Measurements from ENCODE around the gene ANKRD63. TPM values are rescaled to one million over a fixed set of nuclear protein-coding genes. Genes with fewer than 3 reads are reported as not detected.

The ANKRD63 gene
- total and polyA plus RNA-seq, 2 of the 13 experiments (the other 11 are each of a cell fraction or from before 2014, with no cell fraction given), result not detected

DNA sequence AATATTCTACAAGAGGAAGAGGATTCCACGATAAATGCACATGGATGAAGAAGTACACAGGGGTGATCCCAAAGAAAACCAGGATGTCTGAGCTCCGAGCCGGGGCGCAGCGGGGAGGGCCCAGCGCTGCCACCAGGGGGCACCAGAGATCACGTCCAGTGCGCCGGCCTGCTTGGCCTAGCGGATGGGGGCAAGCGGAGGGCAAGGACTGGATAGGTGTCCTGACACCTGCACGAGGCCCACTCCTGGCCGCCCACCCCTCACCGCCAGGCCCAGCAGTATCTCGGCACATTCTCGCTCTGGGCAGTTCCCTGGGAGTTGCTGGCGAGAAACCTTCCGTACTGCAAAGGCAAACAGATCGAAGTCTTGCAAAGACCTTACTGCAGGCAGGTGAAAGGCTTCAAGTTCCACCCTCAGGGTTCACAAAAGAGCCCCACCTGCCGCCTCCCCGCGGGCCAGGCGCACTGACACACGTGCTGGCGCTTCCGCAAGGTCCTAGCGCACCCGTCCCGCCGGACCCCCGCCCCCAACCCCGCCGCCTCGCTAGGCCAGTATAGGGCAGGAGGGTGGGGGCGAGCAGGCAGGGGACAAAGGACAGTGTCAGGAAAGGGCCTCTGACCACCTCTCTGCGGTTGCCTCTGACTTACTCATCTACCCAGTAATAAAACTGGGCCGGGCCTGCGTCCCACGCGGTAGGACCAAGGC, 3.3 kb downstream of the ANKRD63 start (continued):
- TF ChIP-seq, protein P1, sequence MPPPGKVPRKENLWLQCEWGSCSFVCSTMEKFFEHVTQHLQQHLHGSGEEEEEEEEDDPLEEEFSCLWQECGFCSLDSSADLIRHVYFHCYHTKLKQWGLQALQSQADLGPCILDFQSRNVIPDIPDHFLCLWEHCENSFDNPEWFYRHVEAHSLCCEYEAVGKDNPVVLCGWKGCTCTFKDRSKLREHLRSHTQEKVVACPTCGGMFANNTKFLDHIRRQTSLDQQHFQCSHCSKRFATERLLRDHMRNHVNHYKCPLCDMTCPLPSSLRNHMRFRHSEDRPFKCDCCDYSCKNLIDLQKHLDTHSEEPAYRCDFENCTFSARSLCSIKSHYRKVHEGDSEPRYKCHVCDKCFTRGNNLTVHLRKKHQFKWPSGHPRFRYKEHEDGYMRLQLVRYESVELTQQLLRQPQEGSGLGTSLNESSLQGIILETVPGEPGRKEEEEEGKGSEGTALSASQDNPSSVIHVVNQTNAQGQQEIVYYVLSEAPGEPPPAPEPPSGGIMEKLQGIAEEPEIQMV (CRISPR knock-in tag; IDR thresholded peaks at IDR 0.05; ENCODE audit: low read depth), result peak; percentile 26; the same call in 1 of the 2 replicates
- TF ChIP-seq ZSCAN9 (CRISPR knock-in tag; IDR thresholded peaks at IDR 0.05; ENCODE audit: borderline replicate concordance), result no peak
- TF ChIP-seq MEIS1 (CRISPR knock-in tag; IDR thresholded peaks at IDR 0.05; ENCODE audit: borderline replicate concordance), result no peak
- no peak for TF ChIP-seq YEATS4 (CRISPR knock-in tag; IDR thresholded peaks at IDR 0.05; ENCODE audit: borderline replicate concordance)
- TF ChIP-seq, protein P2, sequence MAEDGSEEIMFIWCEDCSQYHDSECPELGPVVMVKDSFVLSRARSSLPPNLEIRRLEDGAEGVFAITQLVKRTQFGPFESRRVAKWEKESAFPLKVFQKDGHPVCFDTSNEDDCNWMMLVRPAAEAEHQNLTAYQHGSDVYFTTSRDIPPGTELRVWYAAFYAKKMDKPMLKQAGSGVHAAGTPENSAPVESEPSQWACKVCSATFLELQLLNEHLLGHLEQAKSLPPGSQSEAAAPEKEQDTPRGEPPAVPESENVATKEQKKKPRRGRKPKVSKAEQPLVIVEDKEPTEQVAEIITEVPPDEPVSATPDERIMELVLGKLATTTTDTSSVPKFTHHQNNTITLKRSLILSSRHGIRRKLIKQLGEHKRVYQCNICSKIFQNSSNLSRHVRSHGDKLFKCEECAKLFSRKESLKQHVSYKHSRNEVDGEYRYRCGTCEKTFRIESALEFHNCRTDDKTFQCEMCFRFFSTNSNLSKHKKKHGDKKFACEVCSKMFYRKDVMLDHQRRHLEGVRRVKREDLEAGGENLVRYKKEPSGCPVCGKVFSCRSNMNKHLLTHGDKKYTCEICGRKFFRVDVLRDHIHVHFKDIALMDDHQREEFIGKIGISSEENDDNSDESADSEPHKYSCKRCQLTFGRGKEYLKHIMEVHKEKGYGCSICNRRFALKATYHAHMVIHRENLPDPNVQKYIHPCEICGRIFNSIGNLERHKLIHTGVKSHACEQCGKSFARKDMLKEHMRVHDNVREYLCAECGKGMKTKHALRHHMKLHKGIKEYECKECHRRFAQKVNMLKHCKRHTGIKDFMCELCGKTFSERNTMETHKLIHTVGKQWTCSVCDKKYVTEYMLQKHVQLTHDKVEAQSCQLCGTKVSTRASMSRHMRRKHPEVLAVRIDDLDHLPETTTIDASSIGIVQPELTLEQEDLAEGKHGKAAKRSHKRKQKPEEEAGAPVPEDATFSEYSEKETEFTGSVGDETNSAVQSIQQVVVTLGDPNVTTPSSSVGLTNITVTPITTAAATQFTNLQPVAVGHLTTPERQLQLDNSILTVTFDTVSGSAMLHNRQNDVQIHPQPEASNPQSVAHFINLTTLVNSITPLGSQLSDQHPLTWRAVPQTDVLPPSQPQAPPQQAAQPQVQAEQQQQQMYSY (CRISPR knock-in tag; IDR thresholded peaks at IDR 0.05), result no peak
- TF ChIP-seq RBM39 (IDR thresholded peaks at IDR 0.05; ENCODE audit: low read depth, low read length, poor library complexity, severe bottlenecking), result no peak
- TF ChIP-seq ZNF329 (CRISPR knock-in tag; IDR thresholded peaks at IDR 0.05; ENCODE audit: low read depth), result no peak
- no peak for TF ChIP-seq ZC3H13 (CRISPR knock-in tag; IDR thresholded peaks at IDR 0.05)
- TF ChIP-seq, protein P3, sequence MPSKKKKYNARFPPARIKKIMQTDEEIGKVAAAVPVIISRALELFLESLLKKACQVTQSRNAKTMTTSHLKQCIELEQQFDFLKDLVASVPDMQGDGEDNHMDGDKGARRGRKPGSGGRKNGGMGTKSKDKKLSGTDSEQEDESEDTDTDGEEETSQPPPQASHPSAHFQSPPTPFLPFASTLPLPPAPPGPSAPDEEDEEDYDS (CRISPR knock-in tag; IDR thresholded peaks at IDR 0.05), result no peak
- no peak for TF ChIP-seq KLF12 (CRISPR knock-in tag; IDR thresholded peaks at IDR 0.05; ENCODE audit: borderline replicate concordance)
- peak; percentile 46; the same call in 1 of the 2 replicates for TF ChIP-seq MXD4 (CRISPR knock-in tag; IDR thresholded peaks at IDR 0.05)
- 0 out of 2 replicates have a peak, but pooled peaks have one; percentile 15 for TF ChIP-seq TBX2 (CRISPR knock-in tag; IDR thresholded peaks at IDR 0.05; ENCODE audit: borderline replicate concordance)
- no peak for TF ChIP-seq TSC22D2 (CRISPR knock-in tag; IDR thresholded peaks at IDR 0.05; ENCODE audit: borderline replicate concordance)
- peak; percentile 53; the same call in 1 of the 2 replicates for TF ChIP-seq FOXC1 (CRISPR knock-in tag; IDR thresholded peaks at IDR 0.05; ENCODE audit: borderline replicate concordance)
- TF ChIP-seq SMYD3 (CRISPR knock-in tag; IDR thresholded peaks at IDR 0.05), result no peak
- TF ChIP-seq CREM (IDR thresholded peaks at IDR 0.05), result no peak
- TF ChIP-seq CREM (CRISPR knock-in tag; IDR thresholded peaks at IDR 0.05), result no peak
- TF ChIP-seq, protein P4, sequence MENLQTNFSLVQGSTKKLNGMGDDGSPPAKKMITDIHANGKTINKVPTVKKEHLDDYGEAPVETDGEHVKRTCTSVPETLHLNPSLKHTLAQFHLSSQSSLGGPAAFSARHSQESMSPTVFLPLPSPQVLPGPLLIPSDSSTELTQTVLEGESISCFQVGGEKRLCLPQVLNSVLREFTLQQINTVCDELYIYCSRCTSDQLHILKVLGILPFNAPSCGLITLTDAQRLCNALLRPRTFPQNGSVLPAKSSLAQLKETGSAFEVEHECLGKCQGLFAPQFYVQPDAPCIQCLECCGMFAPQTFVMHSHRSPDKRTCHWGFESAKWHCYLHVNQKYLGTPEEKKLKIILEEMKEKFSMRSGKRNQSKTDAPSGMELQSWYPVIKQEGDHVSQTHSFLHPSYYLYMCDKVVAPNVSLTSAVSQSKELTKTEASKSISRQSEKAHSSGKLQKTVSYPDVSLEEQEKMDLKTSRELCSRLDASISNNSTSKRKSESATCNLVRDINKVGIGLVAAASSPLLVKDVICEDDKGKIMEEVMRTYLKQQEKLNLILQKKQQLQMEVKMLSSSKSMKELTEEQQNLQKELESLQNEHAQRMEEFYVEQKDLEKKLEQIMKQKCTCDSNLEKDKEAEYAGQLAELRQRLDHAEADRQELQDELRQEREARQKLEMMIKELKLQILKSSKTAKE (CRISPR knock-in tag; IDR thresholded peaks at IDR 0.05; ENCODE audit: borderline replicate concordance), result no peak
- TF ChIP-seq, protein P5, sequence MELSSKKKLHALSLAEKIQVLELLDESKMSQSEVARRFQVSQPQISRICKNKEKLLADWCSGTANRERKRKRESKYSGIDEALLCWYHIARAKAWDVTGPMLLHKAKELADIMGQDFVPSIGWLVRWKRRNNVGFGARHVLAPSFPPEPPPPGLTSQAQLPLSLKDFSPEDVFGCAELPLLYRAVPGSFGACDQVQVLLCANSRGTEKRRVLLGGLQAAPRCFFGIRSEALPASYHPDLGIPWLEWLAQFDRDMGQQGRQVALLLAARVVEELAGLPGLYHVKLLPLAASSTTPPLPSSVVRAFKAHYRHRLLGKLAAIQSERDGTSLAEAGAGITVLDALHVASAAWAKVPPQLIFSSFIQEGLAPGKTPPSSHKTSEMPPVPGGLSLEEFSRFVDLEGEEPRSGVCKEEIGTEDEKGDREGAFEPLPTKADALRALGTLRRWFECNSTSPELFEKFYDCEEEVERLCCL (CRISPR knock-in tag; IDR thresholded peaks at IDR 0.05; ENCODE audit: borderline replicate concordance), result no peak
- TF ChIP-seq FOXK2 (IDR thresholded peaks at IDR 0.05), result no peak
- TF ChIP-seq ZNF724P (CRISPR knock-in tag; IDR thresholded peaks at IDR 0.05; ENCODE audit: borderline replicate concordance), result no peak
